K562 (cell line): ENCODE results near the gene KAZN. TPM values are rescaled to one million over a fixed set of nuclear protein-coding genes. Genes with fewer than 3 reads are reported as not detected.

Experiments used
- ATAC-seq: fragments of 200-7000 bp; cut with Tn5 transposase; 3 replicates; pipeline ENCODE4 v1.9.1; 2020; ENCODE audit warnings: moderate library complexity
- BruUV-seq: library from RNA; stranded (reverse); fragments of 400-500 nt; replicated peaks from 2 replicates; lab custom pipeline; 2021; lab: Mats Ljungman, UMichigan
- CTCF ChIA-PET: fragments of 300-600 bp; formaldehyde crosslinking; extraction: SDS; loops from one replicate; lab custom pipeline; 2021; ENCODE audit warnings: low intra/inter-chr PET ratio; lab: Yijun Ruan, JAX
- POLR2A ChIA-PET: fragments of 300-600, 350-650 bp; sonication (Branson Sonifier 250); formaldehyde crosslinking; extraction: SDS; loops from one replicate; lab custom pipeline; 2021; ENCODE audit warnings: antibody characterized with exemption, inconsistent platforms; lab: Yijun Ruan, JAX
- DNase-seq, 4 experiments: peaks; one replicate each; pipeline versions ENCODE4 v3.0.0 to v3.0.0-alpha.2; 2011 to 2018; ENCODE audit warnings: low spot score in 3 of 4, mixed read lengths in 3 of 4; ENCODE audit errors: extremely low read depth in 1 of 4
- FAIRE-seq: peaks from 2 replicates; lab custom pipeline; 2011; peaks lifted over from hg19 to GRCh38; lab: Jason Lieb, UNC
- H2AFZ ChIP-seq: 2 replicates; pipeline ENCODE4 v1.6.0; 2011; ENCODE audit warnings: low read depth, low read length, control low read depth, inconsistent platforms
- H3K27ac ChIP-seq: fragments of 200-600 bp; 3 replicates; pipeline ENCODE4 v1.8.0; 2011; ENCODE audit warnings: low read depth, mild to moderate bottlenecking, control low read depth, inconsistent platforms, low read length, moderate library complexity, mixed read lengths; ENCODE audit errors: extremely low read depth
- H3K27me3 ChIP-seq, 2 experiments: fragments of 300-600 bp in 1 of 2; 2 replicates in 1 of 2; 3 replicates in 1 of 2; pipeline versions ENCODE4 v1.6.0 to v1.8.0; 2011; ENCODE audit warnings: inconsistent platforms in 2 of 2, low read length in 2 of 2, mild to moderate bottlenecking in 1 of 2, mixed read lengths in 1 of 2, moderate library complexity in 1 of 2; ENCODE audit not compliant: control insufficient read depth in 2 of 2, insufficient read depth in 2 of 2
- H3K36me3 ChIP-seq: fragments of 300-600 bp; 3 replicates; pipeline ENCODE4 v1.8.0; 2011; ENCODE audit warnings: mild to moderate bottlenecking, low read length, inconsistent platforms; ENCODE audit not compliant: control insufficient read depth, insufficient read depth
- H3K4me1 ChIP-seq, 2 experiments: fragments of 200-600 bp in 1 of 2; replicated peaks in 1 of 2; 2 replicates in 1 of 2; 3 replicates in 1 of 2; pipeline versions ENCODE4 v1.5.1 to v1.8.0; 2011; ENCODE audit warnings: inconsistent platforms in 2 of 2, low read length in 2 of 2, mild to moderate bottlenecking in 1 of 2, mixed read lengths in 1 of 2, moderate library complexity in 1 of 2; ENCODE audit not compliant: control insufficient read depth in 2 of 2, insufficient read depth in 2 of 2
- H3K4me2 ChIP-seq: 2 replicates; pipeline ENCODE4 v1.6.1; 2011; ENCODE audit warnings: low read length, control low read depth, inconsistent platforms, mixed read lengths; ENCODE audit not compliant: insufficient read depth
- H3K4me3 ChIP-seq: fragments of 200-600 bp; sonication (generic), shearing (Covaris generic); 2 replicates; pipeline ENCODE4 v1.5.1; 2016; ENCODE audit warnings: control low read depth, inconsistent platforms
- H3K79me2 ChIP-seq: fragments of 200-600 bp; 3 replicates; pipeline ENCODE4 v1.8.0; 2011; ENCODE audit warnings: low read length, inconsistent platforms; ENCODE audit not compliant: control insufficient read depth, insufficient read depth
- H3K9ac ChIP-seq, 2 experiments: 2 replicates each; pipeline versions ENCODE4 v1.6.0 to v1.6.1; 2011; ENCODE audit warnings: low read depth in 2 of 2, low read length in 2 of 2, control low read depth in 1 of 2, inconsistent platforms in 1 of 2, mild to moderate bottlenecking in 1 of 2, mixed read lengths in 1 of 2; ENCODE audit not compliant: insufficient read depth in 1 of 2
- H3K9me1 ChIP-seq: one replicate; pipeline ENCODE4 v1.6.0; 2011; ENCODE audit warnings: inconsistent platforms, mild to moderate bottlenecking, low read length, moderate library complexity; ENCODE audit not compliant: control insufficient read depth, insufficient read depth
- H3K9me3 ChIP-seq: replicated peaks from 2 replicates; pipeline ENCODE4 v1.5.1; 2011; ENCODE audit warnings: low read depth, low read length, inconsistent platforms; ENCODE audit not compliant: control insufficient read depth, insufficient read depth
- H4K20me1 ChIP-seq: replicated peaks from 2 replicates; pipeline ENCODE4 v1.6.1; 2011; ENCODE audit warnings: low read length, inconsistent platforms, mixed read lengths; ENCODE audit not compliant: control insufficient read depth, insufficient read depth
- FIP1L1 ChIP-seq: fragments of 200-400 bp; formaldehyde crosslinking; IDR thresholded peaks from 2 replicates; pipeline ENCODE4 v1.6.1; 2018; ENCODE audit warnings: mild to moderate bottlenecking, low read depth, low read length; ENCODE audit not compliant: poor library complexity, severe bottlenecking
- GTF2B ChIP-seq: IDR thresholded peaks from 2 replicates; pipeline ENCODE4 v1.6.1; 2011; ENCODE audit not compliant: insufficient read length; ENCODE audit errors: extremely low read depth
- HDAC3 ChIP-seq: fragments of 450-650 bp; IDR thresholded peaks from 2 replicates; pipeline ENCODE4 v1.6.1; 2018; ENCODE audit warnings: borderline replicate concordance, mild to moderate bottlenecking, moderate library complexity; ENCODE audit not compliant: partially characterized antibody
- PHF21A ChIP-seq: fragments of 450-650 bp; IDR thresholded peaks from 2 replicates; pipeline ENCODE4 v1.6.1; 2017; ENCODE audit warnings: low read depth, borderline replicate concordance
- POLR2B ChIP-seq: fragments of 450-650 bp; IDR thresholded peaks from 2 replicates; pipeline ENCODE4 v1.6.1; 2018; ENCODE audit warnings: low read depth; ENCODE audit not compliant: partially characterized antibody
- RBM25 ChIP-seq: fragments of 200-400 bp; formaldehyde crosslinking; IDR thresholded peaks from 2 replicates; pipeline ENCODE4 v1.6.1; 2018; ENCODE audit warnings: low read length, low read depth, moderate library complexity; ENCODE audit not compliant: severe bottlenecking
- SREBF1 ChIP-seq: fragments of 150-350 bp; IDR thresholded peaks from 2 replicates; pipeline ENCODE4 v1.6.1; 2014; ENCODE audit warnings: antibody characterized with exemption, low read depth, low read length, borderline replicate concordance
- WGBS: fragments of 100-300 bp; shearing (Covaris generic); methylation state at CpG from one replicate; pipeline ENCODE4 v1.1.6; 2016; ENCODE audit warnings: low coverage, mixed read lengths; ENCODE audit not compliant: insufficient coverage; ENCODE audit errors: missing lambda C conversion rate; 5-methylcytosine and 5-hydroxymethylcytosine counted together
- in situ Hi-C: fragments of 300-500 bp; cut with MboI; formaldehyde crosslinking; loops from 4 replicates; pipeline ENCODE4 v1.15.0; 2018; ENCODE audit warnings: inconsistent platforms, mixed read lengths
- intact Hi-C: fragments of 100-400 bp; cut with micrococcal nuclease; formaldehyde crosslinking; loops from 2 replicates; pipeline ENCODE4 v1.14.2; 2022
- polyA plus RNA-seq, 8 experiments: library from polyadenylated mRNA; depleted of rRNA in 4 of 8; stranded (reverse) in 5 of 8; unstranded in 3 of 8; fragments of >200 nt; fragmentation: Nextera tagmentation in 2 of 8; fragmentation: Illumina TruSeq in 1 of 8; extraction: Ambion mirVana in 2 of 8; extraction: Trizol in 1 of 8; gene quantifications; 2 replicates each; pipeline versions ENCODE4 v1.2.1 to v1.2.3, GENCODE V29; 2011 to 2014; ENCODE audit warnings: inconsistent platforms in 1 of 8, missing spikeins in 1 of 8
- total RNA-seq, 7 experiments: library from RNA; depleted of rRNA in 6 of 7; stranded (reverse); fragments of >200 nt in 6 of 7; fragmentation: Illumina TruSeq in 2 of 7; extraction: Trizol in 2 of 7; gene quantifications; 2 replicates each; pipeline versions ENCODE4 v1.2.1 to v1.2.3, GENCODE V29; 2011 to 2021; ENCODE audit warnings: low replicate concordance in 1 of 7

KAZN gene
- total and polyA plus RNA-seq, 9 of the 15 experiments (the other 6 are each of a cell fraction or from before 2014, with no cell fraction given), result 2.1 to 21.6 (median 5.4) TPM

DNA sequence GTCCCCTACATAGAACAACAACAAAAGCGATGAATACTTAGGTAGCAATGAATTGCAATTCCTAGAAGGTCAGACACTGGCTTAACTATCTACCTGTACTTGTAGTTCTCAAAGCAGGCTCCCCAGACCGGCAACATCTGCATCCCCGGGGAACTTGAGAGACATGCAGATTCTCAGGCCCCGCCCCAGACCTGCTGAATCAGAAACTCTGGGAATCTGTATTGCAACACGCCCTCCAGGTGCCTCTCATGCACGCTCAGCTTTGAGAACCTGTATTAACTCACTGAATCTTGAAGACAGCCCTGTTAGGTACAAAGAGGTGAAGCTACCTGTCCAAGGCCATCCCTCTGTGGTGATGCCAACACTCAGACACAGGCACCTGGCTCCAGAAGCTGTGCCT is 128.1 kb downstream of the KAZN start:
- in situ Hi-C loops (no loop called here), intact Hi-C loops (no loop called here)
- Histone ChIP-seq H3K9ac (no peak overlapping the region), H3K4me1 (no peaks in the 10 kb centered on the region; a peak in 1 of 5 replicates), H3K27me3 (peaks cover 34 to 42% of the 10 kb centered on the region in 2 experiments), H3K9me1 (no peaks in the 10 kb centered on the region), H3K79me2 (no peaks in the 10 kb centered on the region), H4K20me1 (0 out of 2 replicates have a peak, but pooled peaks cover 2% of the 10 kb centered on the region), H3K4me3 (no peak overlapping the region), H3K4me2 (no peak overlapping the region), H3K36me3 (no peaks in the 10 kb centered on the region), H3K27ac (no peak overlapping the region), H2AFZ (no peak overlapping the region), H3K9me3 (no peaks in the 10 kb centered on the region)
- BruUV-seq, result no TSS peak
- WGBS, result 2% methylated on average over 6 of the region's 6 CpGs
- TF ChIP-seq PHF21A (no peak), GTF2B (no peak), HDAC3 (no peak), POLR2B (no peak), SREBF1 (no peak)
- no peak for ATAC-seq
- ChIA-PET CTCF (no interaction called here), POLR2A (no interaction called here)
- no peak for FAIRE-seq
- DNase-seq, result no peak

DNA sequence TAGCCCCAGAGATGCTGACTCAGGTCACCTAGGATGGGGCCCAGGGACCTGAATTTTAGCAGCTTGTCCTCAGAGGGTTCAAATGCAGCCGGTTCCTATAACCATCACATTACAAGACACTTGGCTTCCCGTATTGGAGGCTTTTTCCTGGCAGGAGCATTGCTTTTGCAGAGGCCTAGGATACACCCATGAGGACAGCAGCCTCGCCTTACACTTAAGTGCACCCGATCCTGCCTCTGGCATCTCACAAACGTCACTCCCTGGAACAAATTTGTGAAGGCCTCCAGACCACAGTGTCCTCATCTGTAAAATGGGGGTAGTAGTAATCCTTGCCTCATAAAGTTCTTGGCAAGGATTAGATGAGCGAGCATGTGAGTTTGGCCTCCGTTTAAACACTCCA is 130.0 kb downstream of the KAZN start:
- ChIA-PET CTCF (no interaction called here), POLR2A (no interaction called here)
- H2AFZ ChIP-seq, result no peak overlapping the region
- peaks cover 0 to 3% of the 10 kb centered on the region in 2 experiments; a peak in 2 of 5 replicates for H3K4me1 ChIP-seq
- WGBS, result 22% methylated on average over 7 of the region's 7 CpGs
- ATAC-seq (no peak), DNase-seq (no peak), FAIRE-seq (no peak)
- H3K9ac ChIP-seq, result no peak overlapping the region
- 0 out of 2 replicates have a peak, but pooled peaks cover 2% of the 10 kb centered on the region for H4K20me1 ChIP-seq
- H3K9me1 ChIP-seq, result no peaks in the 10 kb centered on the region
- no TSS peak for BruUV-seq
- H3K36me3 ChIP-seq, result no peaks in the 10 kb centered on the region
- no peak overlapping the region for H3K27ac ChIP-seq
- in situ Hi-C loops (no loop called here), intact Hi-C loops (no loop called here)
- peaks cover 37 to 39% of the 10 kb centered on the region in 2 experiments for H3K27me3 ChIP-seq
- H3K9me3 ChIP-seq, result no peaks in the 10 kb centered on the region
- H3K4me3 ChIP-seq, result no peak overlapping the region
- H3K4me2 ChIP-seq, result no peak overlapping the region
- no peak for TF ChIP-seq FIP1L1
- TF ChIP-seq RBM25, result peak; percentile 26
- H3K79me2 ChIP-seq, result no peaks in the 10 kb centered on the region
